Liver (tissue), 9 donors: ENCODE results near the gene FAM171A1. TPM values are rescaled to one million over a fixed set of nuclear protein-coding genes. Genes with fewer than 3 reads are reported as not detected.

Source experiments
- DNase-seq: peaks from one replicate; pipeline ENCODE4 v3.0.0-alpha.2; 2017; ENCODE audit warnings: low spot score
- H3K27ac ChIP-seq, 2 donors: one replicate each; pipeline ENCODE4 v1.7.0; 2013; ENCODE audit warnings: inconsistent platforms in 2 of 2, low read length in 2 of 2, control low read depth in 1 of 2, low read depth in 1 of 2, mild to moderate bottlenecking in 1 of 2
- H3K27me3 ChIP-seq, 4 donors: one replicate each; pipeline versions ENCODE4 v1.6.1 to v1.7.0; 2013; ENCODE audit warnings: low read length in 3 of 4, inconsistent platforms in 1 of 4, mild to moderate bottlenecking in 1 of 4, moderate library complexity in 1 of 4; ENCODE audit not compliant: control insufficient read depth in 4 of 4, insufficient read depth in 4 of 4
- H3K36me3 ChIP-seq, 4 donors: one replicate each; pipeline versions ENCODE4 v1.6.1 to v1.7.0; 2013; ENCODE audit warnings: low read length in 3 of 4, mild to moderate bottlenecking in 3 of 4, low read depth in 1 of 4, moderate library complexity in 1 of 4; ENCODE audit not compliant: control insufficient read depth in 4 of 4, insufficient read depth in 3 of 4
- H3K4me1 ChIP-seq, 4 donors: one replicate each; pipeline versions ENCODE4 v1.6.1 to v1.7.0; 2013; ENCODE audit warnings: low read length in 3 of 4, mild to moderate bottlenecking in 3 of 4, moderate library complexity in 1 of 4; ENCODE audit not compliant: control insufficient read depth in 4 of 4, insufficient read depth in 4 of 4
- H3K4me3 ChIP-seq, 3 donors: one replicate each; pipeline versions ENCODE4 v1.6.1 to v1.7.0; 2013; ENCODE audit warnings: low read length in 3 of 3, control low read depth in 1 of 3, low read depth in 1 of 3, mild to moderate bottlenecking in 1 of 3
- H3K9ac ChIP-seq, 2 donors: one replicate each; pipeline ENCODE4 v1.7.0; 2013; ENCODE audit warnings: low read length in 2 of 2, mild to moderate bottlenecking in 2 of 2, moderate library complexity in 2 of 2, control low read depth in 1 of 2, low read depth in 1 of 2
- H3K9me3 ChIP-seq, 4 donors: one replicate each; pipeline versions ENCODE4 v1.6.1 to v1.7.0; 2013; ENCODE audit warnings: low read length in 3 of 4; ENCODE audit not compliant: control insufficient read depth in 4 of 4
- CTCF ChIP-seq: fragments of 150-350 bp; IDR thresholded peaks from 2 replicates; pipeline ENCODE4 v1.5.1; 2017; ENCODE audit warnings: improper control_type of control experiment, low read depth, low read length; ENCODE audit not compliant: missing input control
- EGR1 ChIP-seq, 2 donors: IDR thresholded peaks; 2 replicates each; pipeline ENCODE4 v1.6.1; 2016 to 2018; ENCODE audit warnings: antibody characterized with exemption in 2 of 2, low read depth in 2 of 2
- FOXA1 ChIP-seq: IDR thresholded peaks from 2 replicates; pipeline ENCODE4 v1.6.1; 2016; ENCODE audit warnings: antibody characterized with exemption
- FOXA2 ChIP-seq: IDR thresholded peaks from 2 replicates; pipeline ENCODE4 v1.6.1; 2016; ENCODE audit warnings: antibody characterized with exemption
- GABPA ChIP-seq, 2 donors: IDR thresholded peaks in 1 of 2; conservative IDR thresholded peaks in 1 of 2; 2 replicates each; pipeline ENCODE4 v1.6.1; 2016; ENCODE audit warnings: antibody characterized with exemption in 2 of 2, mild to moderate bottlenecking in 1 of 2, moderate library complexity in 1 of 2
- HNF4A ChIP-seq, 2 donors: conservative IDR thresholded peaks; 2 replicates each; pipeline ENCODE4 v1.6.1; 2016; ENCODE audit warnings: antibody characterized with exemption in 2 of 2, mild to moderate bottlenecking in 2 of 2
- NR2F2 ChIP-seq: IDR thresholded peaks from 2 replicates; pipeline ENCODE4 v1.6.1; 2016; ENCODE audit warnings: antibody characterized with exemption
- RAD21 ChIP-seq, 2 donors: IDR thresholded peaks; 2 replicates each; pipeline ENCODE4 v1.6.1; 2016; ENCODE audit warnings: antibody characterized with exemption in 2 of 2, mild to moderate bottlenecking in 2 of 2
- RXRA ChIP-seq, 2 donors: IDR thresholded peaks; 2 replicates each; pipeline ENCODE4 v1.6.1; 2017 to 2018; ENCODE audit warnings: antibody characterized with exemption in 2 of 2, mild to moderate bottlenecking in 1 of 2
- SP1 ChIP-seq: IDR thresholded peaks from 2 replicates; pipeline ENCODE4 v1.6.1; 2018; ENCODE audit warnings: antibody characterized with exemption, mild to moderate bottlenecking
- TAF1 ChIP-seq: conservative IDR thresholded peaks from 2 replicates; pipeline ENCODE4 v1.6.1; 2016; ENCODE audit warnings: antibody characterized with exemption, mild to moderate bottlenecking
- WGBS: extraction: QIAGEN DNeasy Blood & Tissue Kit; methylation state at CpG from one replicate; pipeline ENCODE4 v1.1.7; 2013; 5-methylcytosine and 5-hydroxymethylcytosine counted together
- polyA plus RNA-seq, 2 donors: library from polyadenylated mRNA; stranded (reverse) in 1 of 2; unstranded in 1 of 2; fragments of 200-250 nt in 1 of 2; fragments of >200 nt in 1 of 2; fragmentation: Nextera tagmentation in 1 of 2; extraction: Ambion mirVana in 1 of 2; gene quantifications; one replicate each; pipeline versions ENCODE4 v1.2.1 to v1.2.3, GENCODE V29; 2013 to 2015
- total RNA-seq, 2 donors: library from RNA; depleted of rRNA; stranded (reverse); fragments of >200 nt; gene quantifications; one replicate each; pipeline ENCODE4 v1.2.3, GENCODE V29; 2014
- TF ChIP-seq, protein P1 (sequence below): IDR thresholded peaks from 2 replicates; pipeline ENCODE4 v1.6.1; 2016; ENCODE audit warnings: antibody characterized with exemption
- donor health status: healthy.
- donor health status: healthy.
- donor health status: healthy.
- donor health status: healthy.
- donor health status: healthy.

FAM171A1 gene
- total and polyA plus RNA-seq, 4 donors = 2.5 to 10.2 (median 7.7) TPM

GRCh38 chr10:15167411-15168290 lies 203.4 kb downstream of the FAM171A1 start:
- H3K4me3 ChIP-seq = peak overlapping the region; percentile 66 to 99 (median 87)
- H3K36me3 ChIP-seq = no peaks in the 10 kb centered on the region
- TF ChIP-seq TAF1 (no peak), HNF4A (conservative IDR thresholded peaks at IDR 0.05) (peak; percentile 44 to 45), FOXA1 (no peak), FOXA2 (peak; percentile 12), NR2F2 (no peak), CTCF (peak; percentile 48), RXRA (IDR thresholded peaks at IDR 0.05) (peak; percentile 13 to 42), SP1 (peak; percentile 19), RAD21 (IDR thresholded peaks at IDR 0.05) (peak; percentile 15 to 40)
- TF ChIP-seq, protein P1, sequence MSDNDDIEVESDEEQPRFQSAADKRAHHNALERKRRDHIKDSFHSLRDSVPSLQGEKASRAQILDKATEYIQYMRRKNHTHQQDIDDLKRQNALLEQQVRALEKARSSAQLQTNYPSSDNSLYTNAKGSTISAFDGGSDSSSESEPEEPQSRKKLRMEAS = no peak
- peaks cover 2 to 23% (median 15%) of the 10 kb centered on the region in 4 donors for H3K4me1 ChIP-seq
- H3K27me3 ChIP-seq = no peaks in the 10 kb centered on the region
- no peaks in the 10 kb centered on the region for H3K9me3 ChIP-seq
- peak overlapping the region; percentile 72 to 83 for H3K27ac ChIP-seq
- 2% methylated on average over 54 of the region's 54 CpGs for whole genome bisulfite sequencing
- H3K9ac ChIP-seq = peak overlapping the region; percentile 11 to 74
- DNase-seq = no peak

- Histone ChIP-seq H3K27me3 (no peaks in the 10 kb centered on the region), H3K27ac (no peak overlapping the region), H3K4me1 (peaks cover 2 to 23% (median 15%) of the 10 kb centered on the region in 4 donors), H3K9ac (no peak overlapping the region), H3K9me3 (no peaks in the 10 kb centered on the region), H3K4me3 (peak overlapping the region in 1 of 3 donors; percentile 87), H3K36me3 (no peaks in the 10 kb centered on the region)
- no peak for DNase-seq
- no peak for TF ChIP-seq EGR1 (IDR thresholded peaks at IDR 0.05; ENCODE audit: low read depth in 2 of 2)
- TF ChIP-seq CTCF = no peak
- TF ChIP-seq GABPA (IDR thresholded peaks at IDR 0.05 in 1 of 2, conservative IDR thresholded peaks at IDR 0.05 in 1 of 2) = no peak
- WGBS = 66% methylated on average over 2 of the region's 2 CpGs
These were observed 204.8 kb downstream of the FAM171A1 start for GRCh38 chr10:15166325-15166724.
